Body of pancreas (tissue), 4 donors: Measurements from ENCODE around the gene AGMO.

ENCODE experiments used
- POLR2A ChIP-seq, 3 donors: fragments of 450-650 bp; IDR thresholded peaks; one replicate each; pipeline ENCODE4 v1.6.1; 2016; ENCODE audit warnings: antibody characterized with exemption in 3 of 3, mild to moderate bottlenecking in 2 of 3
- TF ChIP-seq, protein P1 (sequence below), 7 experiments: fragments of 450-650 bp in 4 of 7; fragments of 200-600 bp in 3 of 7; sonication (generic) in 3 of 7; IDR thresholded peaks; one replicate each; pipeline ENCODE4 v1.5.1; 2016 to 2019; ENCODE audit warnings: antibody characterized with exemption in 7 of 7

GRCh38 chr7:15424468-15424867 lies 137.3 kb downstream of the AGMO start:
- TF ChIP-seq, protein P1, sequence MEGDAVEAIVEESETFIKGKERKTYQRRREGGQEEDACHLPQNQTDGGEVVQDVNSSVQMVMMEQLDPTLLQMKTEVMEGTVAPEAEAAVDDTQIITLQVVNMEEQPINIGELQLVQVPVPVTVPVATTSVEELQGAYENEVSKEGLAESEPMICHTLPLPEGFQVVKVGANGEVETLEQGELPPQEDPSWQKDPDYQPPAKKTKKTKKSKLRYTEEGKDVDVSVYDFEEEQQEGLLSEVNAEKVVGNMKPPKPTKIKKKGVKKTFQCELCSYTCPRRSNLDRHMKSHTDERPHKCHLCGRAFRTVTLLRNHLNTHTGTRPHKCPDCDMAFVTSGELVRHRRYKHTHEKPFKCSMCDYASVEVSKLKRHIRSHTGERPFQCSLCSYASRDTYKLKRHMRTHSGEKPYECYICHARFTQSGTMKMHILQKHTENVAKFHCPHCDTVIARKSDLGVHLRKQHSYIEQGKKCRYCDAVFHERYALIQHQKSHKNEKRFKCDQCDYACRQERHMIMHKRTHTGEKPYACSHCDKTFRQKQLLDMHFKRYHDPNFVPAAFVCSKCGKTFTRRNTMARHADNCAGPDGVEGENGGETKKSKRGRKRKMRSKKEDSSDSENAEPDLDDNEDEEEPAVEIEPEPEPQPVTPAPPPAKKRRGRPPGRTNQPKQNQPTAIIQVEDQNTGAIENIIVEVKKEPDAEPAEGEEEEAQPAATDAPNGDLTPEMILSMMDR (IDR thresholded peaks at IDR 0.05): no peak
- TF ChIP-seq POLR2A (IDR thresholded peaks at IDR 0.05): no peak
